Cerebellar cortex (tissue), 1 donor: Measurements from ENCODE around the gene RPUSD4.

ENCODE experiments used
- DNase-seq: peaks from one replicate; pipeline ENCODE4 v3.0.0-alpha.2; 2015; ENCODE audit warnings: low spot score

RPUSD4 gene

GRCh38 chr11:126181939-126182730, 29.3 kb downstream of the RPUSD4 start:
- DNase-seq = no peak

GRCh38 chr11:126176853-126177470, 34.5 kb downstream of the RPUSD4 start:
- DNase-seq = no peak

GRCh38 chr11:126175393-126175792, 36.1 kb downstream of the RPUSD4 start:
- DNase-seq = no peak

- DNase-seq = no peak
These were observed 36.6 kb downstream of the RPUSD4 start for GRCh38 chr11:126174816-126175215.

- no peak for DNase-seq
These were observed 38.2 kb downstream of the RPUSD4 start for GRCh38 chr11:126173257-126173656.

GRCh38 chr11:126172596-126173038, 38.8 kb downstream of the RPUSD4 start:
- no peak for DNase-seq

GRCh38 chr11:126169291-126169690, 42.2 kb downstream of the RPUSD4 start:
- DNase-seq = no peak

- DNase-seq = no peak
These were observed 44.0 kb downstream of the RPUSD4 start for GRCh38 chr11:126167488-126167887.

GRCh38 chr11:126166413-126166812, 45.0 kb downstream of the RPUSD4 start:
- DNase-seq = no peak

- peak; percentile 46 for DNase-seq
These were observed 45.7 kb downstream of the RPUSD4 start for GRCh38 chr11:126165757-126166156.

- no peak for DNase-seq
These were observed 46.1 kb downstream of the RPUSD4 start for GRCh38 chr11:126165311-126165720.

GRCh38 chr11:126164781-126165180, 46.7 kb downstream of the RPUSD4 start:
- DNase-seq = no peak

- no peak for DNase-seq
These were observed 47.7 kb downstream of the RPUSD4 start for GRCh38 chr11:126163779-126164178.

GRCh38 chr11:126163074-126163700, 48.3 kb downstream of the RPUSD4 start:
- no peak for DNase-seq

- DNase-seq = no peak
These were observed 49.0 kb downstream of the RPUSD4 start for GRCh38 chr11:126162306-126163030.

GRCh38 chr11:126161023-126161391, 50.4 kb downstream of the RPUSD4 start:
- no peak for DNase-seq

GRCh38 chr11:126160345-126161022, 51.0 kb downstream of the RPUSD4 start:
- no peak for DNase-seq

- no peak for DNase-seq
These were observed 51.6 kb downstream of the RPUSD4 start for GRCh38 chr11:126159719-126160344.

- DNase-seq = no peak
These were observed 53.2 kb downstream of the RPUSD4 start for GRCh38 chr11:126158054-126158791.

- DNase-seq = no peak
These were observed 54.0 kb downstream of the RPUSD4 start for GRCh38 chr11:126157326-126158030.
